Fibroblast of skin of scalp (primary cell): Measurements from ENCODE around the gene HDAC10.
A peak's percentile ranks its signal among the peaks of the same experiment; 100 is the strongest.

Experiments
- DNase-seq: peaks from one replicate; pipeline ENCODE4 v3.0.0-alpha.2; 2013

HDAC10 gene

DNA sequence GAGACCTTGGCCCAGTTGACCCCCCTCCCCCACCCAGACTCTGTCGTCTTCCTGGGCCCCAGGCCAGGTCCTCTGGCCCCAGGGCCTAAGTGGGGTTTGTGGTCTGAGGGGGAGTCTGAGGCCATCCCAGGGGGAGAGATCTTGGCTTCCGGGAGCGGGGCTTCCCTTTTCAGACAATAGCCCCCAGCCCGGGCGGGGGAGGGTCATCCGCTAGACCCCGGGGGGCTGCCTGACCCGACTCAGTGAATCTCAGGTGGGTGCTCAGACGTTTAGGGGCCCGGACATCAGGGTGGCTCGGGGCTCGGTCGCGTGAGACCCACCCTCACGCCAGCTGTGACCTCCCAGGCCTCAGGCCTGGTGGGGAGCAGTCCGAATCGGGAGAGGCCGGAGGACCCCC is 18.5 kb upstream of the HDAC10 start:
- no peak for DNase-seq

DNA sequence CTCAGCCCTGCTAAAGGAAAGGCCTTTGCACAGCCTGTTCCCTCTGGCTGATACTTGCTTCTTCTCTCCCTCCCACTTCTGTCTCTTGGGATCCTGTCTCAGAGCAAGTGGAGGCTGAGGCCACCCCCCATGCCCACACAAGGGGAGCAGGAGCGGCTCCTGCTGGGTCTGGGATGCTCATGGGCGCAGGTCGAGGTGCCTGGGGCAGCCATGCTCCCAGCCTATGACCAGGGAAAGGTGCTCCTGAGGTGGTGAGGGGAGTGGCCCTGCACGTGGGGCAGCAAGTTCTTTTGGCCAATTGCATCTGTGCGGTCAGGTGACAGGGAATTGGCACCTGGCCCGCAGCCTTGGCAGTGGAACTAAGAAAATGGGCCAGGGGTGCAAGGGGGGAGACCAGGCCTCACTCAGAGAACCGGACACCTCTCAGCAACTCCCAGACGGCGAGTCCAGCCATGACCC is 17.6 kb upstream of the HDAC10 start:
- DNase-seq, result no peak

DNA sequence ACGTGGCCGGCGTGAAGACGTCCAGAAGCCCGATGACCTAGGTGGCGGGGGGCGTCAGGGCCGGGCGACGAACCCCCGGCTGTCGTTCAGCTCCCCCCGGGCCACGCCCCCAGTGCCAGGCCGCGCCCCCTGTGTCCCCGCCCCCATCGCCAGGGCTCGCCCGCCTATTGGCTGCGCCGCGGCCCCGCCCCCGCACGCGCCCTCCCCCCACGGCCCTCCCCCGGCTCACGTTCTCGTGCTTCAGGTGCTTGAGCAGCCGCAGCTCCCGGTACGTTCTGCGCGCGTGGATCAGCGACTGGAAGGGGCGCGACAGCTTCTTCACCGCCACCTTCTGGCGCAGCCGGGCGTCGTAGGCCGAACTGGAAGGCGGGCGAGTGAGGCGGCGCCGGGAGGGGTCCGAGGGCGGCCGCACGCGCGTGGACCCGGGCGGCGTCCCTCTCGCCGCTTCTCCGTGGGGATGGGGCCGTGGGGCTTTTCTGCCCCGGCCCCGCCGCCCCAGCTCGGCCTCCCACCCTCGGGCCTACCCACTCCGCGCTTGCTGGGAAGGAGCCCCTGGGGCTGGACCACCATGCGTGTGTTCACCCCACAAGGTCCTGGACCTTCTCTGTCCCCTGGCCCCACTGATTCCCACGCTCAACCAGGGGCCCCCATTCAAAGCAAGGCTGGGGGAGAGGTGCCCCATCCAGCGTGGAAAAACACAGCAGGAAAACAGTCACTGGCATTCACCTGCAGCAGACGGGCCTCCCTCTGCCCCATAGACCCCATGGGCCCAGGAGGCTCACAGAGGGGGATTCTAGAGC is 16.7 kb upstream of the HDAC10 start:
- DNase-seq, result peak; percentile 62

DNA sequence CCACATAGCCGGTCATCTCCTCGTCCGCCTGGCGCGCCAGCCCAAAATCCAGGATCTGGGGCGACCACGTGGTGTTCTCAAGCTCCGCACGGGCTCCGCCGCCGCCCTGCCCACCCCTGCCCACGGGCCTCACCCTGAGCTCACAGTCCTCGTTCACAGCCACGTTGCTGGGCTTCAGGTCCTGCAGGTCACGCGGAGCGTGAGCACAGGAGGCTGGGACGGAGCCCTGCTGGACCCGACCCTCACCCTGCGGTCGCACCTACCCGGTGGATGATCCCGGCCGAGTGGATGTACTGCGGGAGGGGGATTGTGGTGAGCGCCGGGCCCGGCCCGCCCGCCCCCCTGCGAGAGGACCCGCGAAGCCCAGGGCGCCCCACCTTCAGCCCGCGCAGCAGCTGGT is 15.9 kb upstream of the HDAC10 start:
- DNase-seq, result no peak

DNA sequence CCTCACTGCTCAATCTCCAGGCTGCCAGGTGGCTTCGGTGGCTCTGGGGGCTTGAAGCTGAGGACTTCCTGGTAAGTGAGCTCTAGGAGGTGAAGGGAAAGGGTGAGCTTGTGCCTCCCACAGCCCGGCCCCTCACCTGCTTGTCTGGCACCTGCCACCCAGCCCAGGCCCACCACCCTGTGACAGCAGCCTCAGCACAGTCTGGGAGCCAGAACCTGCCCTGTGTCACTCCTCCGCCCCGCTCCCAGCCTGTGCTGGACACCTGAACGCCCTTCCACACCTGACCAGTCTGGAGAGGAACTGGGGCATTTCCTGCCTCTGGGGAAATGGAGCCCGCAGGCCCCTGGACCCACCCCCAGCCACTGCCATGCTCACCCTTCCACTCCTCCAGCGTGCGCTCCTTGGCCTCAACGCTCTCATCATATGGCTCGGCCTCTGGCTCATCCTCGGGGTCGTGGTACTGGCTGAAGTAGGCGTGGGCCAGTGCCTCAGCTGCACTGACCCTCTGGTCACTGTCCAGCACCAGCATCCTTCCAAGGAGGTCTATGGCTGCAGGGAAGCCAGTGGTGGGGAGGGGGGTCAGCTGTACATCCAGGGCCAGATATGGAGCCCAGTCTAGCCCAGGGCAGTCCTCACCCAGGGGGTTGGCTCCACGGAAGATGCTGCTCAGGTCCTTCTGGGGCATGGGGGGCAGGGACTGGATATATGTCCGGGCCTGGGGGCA is 14.0 kb upstream of the HDAC10 start:
- DNase-seq, result no peak

DNA sequence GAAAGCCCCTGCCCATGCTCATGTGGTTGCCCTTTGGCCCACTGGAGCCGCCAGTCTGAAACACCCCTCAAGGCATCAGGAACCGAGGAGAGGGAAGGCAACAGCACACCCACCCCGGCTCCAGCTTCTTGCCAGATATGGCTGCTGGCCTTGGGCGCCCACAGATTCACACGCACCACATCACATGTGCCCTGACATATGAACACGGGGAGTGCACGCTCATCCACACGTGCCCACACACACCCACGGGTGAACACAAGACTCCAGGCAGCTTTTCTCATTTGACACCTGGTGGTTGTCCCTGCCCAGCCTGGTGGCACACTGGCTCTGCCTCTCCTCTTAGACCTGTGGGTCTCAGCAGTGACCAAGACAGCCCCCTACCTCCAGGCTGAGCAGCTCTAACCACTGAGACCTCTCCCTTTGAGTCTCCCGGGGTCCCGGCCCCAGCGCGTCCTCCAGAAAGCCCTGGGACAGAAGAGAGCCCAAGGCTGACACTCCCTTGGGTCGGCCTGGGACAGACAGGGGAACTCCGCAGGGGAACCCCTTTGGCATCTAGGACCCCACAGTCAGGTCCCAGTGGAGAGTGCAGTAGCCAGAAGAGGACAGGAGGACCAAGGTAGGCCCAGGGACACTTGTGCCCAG is 13.2 kb upstream of the HDAC10 start:
- DNase-seq, result no peak

DNA sequence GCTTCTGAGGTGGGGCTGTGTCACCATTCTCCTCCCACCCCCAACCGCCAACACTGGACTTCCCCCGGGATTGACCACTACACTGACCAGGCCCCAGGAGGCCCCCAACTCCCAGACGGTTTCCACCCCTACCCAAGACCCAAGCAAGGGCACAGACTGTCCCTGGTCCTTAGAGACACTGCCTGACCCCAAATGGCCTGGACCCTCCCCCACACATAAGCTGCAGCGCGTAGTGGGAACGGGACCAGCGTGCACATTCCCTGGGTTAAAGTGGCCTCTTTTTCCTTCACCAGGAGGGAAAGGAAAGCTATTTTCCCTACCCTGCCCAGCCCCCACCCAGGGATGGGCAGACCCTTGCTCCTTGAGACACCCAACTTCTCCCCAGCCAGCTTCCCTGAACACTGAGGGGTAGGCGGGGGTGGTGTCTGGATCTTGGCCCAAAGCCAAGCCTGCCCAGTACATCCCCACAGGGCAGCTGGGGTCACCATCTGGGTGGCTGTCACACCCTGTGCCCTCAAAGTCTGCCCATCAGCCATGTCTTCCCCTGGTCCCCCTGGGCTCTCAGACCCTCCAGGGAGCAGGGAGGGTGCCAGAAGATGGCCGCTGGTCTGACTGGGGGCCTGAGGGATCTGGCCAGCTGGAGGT is 12.0 kb upstream of the HDAC10 start:
- no peak for DNase-seq

DNA sequence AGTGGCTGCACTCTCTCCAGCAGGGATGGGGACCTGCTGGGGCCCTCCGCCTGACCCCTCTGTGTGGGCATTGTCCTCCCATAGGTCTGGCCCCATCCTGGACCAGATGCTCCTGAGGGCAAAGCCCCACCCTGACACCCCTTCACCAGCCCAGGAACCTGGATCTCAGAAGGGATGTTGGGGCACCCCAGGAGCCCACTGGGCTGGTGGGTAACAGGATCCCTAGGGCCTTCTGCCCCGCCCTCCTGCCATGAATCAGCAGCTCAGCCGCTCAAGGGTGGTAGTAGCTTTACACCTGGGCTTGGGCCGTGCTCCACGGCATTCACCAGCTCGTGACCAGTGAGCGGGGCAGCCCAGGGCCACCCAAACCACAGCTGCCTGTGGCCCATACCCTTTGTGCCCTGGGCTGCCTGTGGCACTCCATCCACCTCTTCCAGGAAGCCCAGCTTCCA is 11.4 kb upstream of the HDAC10 start:
- DNase-seq, result no peak

DNA sequence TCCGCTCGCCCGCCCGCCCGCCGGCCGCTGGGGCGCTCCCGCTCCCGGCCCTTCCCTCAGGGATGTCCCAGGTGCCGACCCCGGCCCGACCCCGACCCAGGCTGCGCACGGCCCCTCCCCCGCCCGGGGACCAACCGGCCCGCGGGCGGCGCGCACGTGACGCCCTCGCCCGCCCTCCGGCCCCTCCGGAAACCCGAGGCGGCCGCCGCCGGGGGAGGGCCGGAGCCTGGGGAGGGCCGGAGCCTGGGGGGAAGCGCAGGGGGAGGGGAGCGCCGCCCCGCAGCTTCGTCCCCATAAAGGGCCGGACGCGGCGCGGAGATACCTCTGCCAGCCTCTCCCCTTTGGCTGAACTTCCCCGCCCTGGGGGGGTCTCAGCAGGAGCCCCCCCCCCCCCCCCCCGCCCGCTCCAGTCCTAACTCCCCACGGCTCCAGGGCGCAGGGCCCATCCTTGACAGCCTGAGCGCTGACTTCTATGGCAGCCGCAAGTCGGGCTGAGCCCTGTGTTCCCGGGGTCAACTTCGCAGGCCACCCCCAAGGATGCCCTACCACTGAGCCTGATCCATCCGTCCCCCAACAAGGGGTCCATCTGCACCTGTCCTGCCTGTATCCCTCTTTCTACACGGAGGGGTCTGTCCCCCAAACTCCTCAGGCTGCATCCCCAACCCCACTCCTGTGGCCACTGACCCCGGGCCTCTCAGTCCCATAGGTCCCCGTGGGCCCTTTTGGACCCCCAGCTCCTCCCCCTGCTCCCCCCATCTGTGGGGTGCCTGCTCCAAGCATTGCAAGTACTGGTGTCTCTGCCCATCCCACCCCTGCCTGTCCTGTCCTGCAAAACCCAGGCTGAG is 10.8 kb upstream of the HDAC10 start, which contains the start of gene MAPK12:
Gene MAPK12, minus strand, starts transcription at position 69 of the 845 bp plus-strand sequence. CDS start 174 bp downstream, outside the sequence.
- peak; percentile 57 for DNase-seq

DNA sequence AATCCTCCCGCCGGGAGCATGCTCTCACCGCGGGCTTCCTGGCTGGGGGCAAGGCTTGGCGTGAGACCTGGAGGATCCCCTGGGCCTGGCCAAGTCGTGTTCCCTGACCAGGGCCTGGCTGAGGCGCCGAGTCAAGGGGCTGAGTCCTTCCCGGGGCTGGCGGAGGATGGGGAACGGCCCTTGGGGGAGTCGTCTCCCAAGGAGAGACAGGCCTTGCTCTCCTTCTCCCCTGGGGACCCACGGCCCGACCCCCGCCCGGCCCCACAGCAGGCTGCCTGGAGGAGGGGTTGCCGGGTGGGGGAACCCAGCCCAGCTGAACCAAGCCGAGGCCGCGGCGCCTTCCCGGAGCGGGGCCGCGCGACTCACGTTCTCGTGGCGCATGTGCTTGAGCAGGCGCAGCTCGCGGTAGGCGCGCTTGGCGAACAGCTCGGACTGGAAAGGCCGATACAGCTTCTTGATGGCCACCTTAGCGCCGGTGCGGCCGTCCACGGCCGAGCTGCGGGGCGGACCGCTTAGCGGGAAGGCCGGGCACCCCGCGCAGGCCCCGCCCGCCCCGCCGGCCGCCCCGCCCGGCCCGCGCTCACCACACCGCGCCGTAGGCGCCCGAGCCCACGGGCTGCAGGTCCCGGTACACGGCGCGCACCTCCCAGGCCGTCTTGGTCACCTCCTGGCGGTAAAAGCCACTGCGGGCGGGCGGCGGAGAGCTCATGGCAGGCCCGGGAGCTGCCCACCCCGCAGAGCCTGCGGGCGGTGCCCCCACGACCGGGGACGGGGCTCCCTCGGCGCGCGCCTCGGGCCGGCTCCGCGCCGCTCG is 9.9 kb upstream of the HDAC10 start:
- DNase-seq, result peak; percentile 64

DNA sequence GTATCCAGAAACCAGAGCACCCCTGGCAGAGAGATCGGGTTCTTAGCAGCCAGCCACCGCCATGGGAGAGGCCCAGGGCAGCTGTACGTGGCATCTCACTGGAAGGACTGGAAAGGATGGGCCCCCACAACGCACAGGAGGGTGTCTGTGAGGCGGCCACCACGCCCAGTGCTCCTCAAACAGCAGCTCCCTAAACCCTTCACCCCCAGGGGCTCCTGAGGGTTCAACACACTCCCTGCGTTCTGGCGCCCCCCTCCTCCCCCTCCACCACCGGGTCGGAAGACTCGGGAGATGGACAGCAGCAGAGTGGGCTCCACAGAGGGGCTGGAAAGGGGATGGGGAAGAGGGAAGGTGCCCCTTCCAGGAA is 9.4 kb upstream of the HDAC10 start:
- DNase-seq, result peak; percentile 33

DNA sequence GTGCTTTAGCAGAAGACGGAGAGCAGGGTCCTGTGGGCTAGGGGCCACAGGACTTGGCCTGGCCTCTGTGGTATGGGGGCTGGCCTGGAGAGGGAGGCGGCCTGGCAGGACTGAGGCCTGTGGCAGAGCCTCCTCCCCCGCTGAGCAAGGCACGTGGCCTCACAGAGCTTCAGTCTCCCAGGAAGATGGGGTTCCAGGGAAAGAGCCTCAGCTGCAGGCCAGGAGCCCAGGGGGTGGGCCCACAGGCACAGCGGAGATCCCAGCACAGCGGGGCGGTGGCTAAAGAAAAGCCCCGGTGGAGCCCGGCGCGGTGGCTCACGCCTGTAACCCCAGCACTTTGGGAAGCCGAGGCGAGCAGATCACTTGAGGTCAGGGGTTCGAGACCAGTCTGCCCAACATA is 8.2 kb upstream of the HDAC10 start:
- DNase-seq, result no peak

DNA sequence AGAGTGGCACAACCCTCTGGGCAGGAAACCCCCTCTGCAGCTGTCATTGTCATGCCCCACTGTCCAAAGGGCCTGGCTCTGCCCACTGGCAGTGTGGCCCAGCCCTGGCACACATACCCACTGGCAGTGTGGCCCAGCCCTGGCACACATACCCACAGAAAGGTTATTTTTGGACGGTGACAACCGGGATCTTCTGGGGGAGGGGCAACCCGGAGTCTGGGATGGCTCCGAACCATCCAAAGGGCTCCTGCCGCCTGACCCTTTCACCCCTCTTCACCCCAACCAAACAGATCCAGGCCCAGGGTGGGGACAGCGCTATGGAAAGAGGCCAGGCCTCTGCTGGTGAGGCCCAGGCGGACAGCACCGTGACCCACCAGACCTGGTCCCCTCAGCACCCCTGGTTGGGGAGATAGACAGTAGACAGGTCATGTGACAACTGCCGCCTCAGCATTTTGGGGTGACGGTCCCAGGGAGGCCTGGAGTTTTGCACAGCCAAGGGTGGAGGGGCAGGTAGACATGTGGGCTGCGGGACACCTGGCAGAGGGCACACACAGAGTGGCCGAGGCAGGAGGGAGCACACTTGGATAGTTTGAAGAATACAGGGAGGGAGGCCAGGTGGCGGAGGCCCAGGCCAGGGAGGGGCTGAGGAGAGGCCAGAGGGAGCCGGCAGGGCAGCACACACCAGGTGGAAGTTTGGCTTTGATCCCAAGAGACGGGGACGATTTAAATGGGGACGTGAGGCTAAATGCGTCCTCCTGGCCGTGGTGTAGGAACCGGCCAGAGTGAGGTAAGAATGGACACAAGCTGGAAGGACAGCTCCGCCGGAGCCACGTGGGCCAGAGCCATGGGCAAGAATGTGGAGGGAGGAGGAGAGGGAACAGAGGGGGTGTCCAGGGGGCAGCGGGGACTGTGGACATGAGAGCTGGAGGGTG is 7.6 kb upstream of the HDAC10 start:
- DNase-seq, result no peak

DNA sequence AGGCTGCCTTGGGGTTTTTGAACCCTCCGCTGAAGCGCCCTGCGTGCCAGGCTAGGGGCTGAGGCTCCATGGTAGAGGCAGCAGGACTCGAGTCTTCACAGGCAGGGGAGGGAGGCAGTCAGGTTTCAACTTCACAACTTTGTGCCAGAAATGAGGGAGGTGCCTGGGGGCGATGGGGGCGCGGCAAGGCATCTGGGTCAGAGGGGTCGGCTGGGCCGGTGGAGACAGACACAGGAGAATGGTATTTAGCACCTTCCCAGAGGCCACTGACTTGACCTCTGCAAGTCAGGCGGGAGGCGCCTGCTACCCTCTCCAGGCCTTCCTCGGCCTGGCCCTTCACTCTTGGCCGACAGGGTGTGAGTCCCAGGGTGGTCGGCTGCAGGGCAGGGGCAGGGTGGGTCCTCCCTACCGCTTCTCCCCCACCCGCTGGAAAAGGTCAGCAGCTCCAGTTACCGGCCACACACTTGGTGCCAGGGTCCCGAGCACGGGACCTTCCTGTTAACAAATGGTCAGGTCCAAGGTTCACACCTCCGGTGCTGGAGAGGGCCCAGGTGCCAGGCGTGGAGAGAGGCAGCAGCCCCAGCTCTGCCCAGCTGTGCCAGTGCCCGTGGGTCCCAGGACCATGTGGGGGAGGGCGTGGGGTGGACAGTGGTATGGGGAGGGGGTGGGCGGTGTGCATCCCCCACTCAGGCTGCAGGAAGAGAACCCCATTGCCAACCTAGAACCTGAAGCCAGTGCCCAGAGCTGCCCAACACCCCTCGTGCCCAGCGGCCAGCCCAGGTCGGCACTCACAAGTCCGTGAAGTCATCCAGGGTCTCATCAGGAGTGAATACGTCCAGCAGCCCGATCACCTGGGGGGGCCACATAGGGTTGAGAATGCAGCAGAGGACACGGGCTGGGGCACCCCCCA is 6.6 kb upstream of the HDAC10 start:
- no peak for DNase-seq

DNA sequence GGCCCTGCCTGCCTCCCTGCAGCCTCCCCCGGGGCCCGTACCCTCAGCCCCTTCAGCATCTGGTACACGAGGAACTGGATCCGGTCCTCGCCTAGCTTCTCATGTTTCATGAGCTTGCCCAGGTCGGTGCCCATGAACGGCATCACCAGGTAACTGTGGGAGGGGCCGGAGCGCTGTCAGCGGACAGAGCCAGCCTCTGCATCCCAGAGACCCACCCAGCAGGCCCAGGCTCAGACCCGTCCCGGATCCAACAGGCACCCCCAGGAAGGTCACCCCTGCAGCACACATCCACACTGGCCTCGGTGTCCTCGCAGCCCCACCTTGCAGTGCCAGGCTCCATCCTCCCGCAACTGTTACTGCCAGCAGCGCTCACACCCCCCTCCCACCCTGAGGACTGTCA is 6.0 kb upstream of the HDAC10 start:
- DNase-seq, result no peak

DNA sequence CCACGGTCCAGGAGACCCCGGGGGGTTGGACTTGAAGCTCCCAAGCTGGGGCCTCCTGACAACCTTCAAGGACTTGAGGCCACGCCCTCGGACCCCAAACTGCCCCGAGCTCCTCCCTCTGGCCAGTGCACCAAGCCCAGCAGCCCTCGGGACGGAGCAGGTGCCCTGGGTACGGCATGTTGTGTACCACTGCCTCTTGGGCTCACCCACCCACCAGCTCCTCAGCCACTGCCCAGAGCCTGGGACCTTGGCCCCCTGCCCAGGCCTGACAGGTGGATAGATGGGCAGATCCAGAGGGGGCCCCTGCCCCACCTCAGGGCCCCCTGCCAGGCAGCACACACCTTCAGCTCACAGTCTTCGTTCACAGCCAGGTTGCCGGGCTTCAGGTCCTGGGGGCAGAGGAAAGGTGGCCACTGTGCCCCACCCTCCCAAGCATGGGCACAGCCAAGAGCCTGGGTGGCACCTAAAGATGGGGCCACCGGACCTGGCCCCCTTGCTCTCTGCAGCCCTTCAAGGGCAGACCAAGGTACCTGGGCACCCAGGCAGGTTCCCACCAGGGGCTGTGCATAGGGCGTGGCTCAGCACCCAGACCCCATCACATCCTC is 5.3 kb upstream of the HDAC10 start:
- DNase-seq, result no peak

DNA sequence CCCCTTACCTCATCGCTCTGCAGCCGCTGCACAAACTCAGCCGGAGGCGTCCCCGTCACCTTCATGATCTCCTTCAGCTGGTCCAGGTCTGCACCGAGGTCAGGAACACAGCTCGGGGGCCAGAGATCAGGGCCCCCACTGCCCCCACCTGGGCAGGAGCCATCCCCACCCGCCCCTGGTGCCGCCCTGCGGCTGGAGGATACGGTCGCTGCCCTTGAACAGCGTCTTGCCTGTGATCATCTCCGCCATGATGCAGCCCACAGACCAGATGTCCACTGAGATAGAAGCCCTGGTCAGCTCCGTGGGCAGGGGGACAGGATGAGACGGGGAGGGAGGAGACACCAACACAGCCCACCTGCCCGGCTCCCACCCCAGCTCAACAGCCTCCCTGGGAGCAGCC is 4.5 kb upstream of the HDAC10 start:
- DNase-seq, result no peak

DNA sequence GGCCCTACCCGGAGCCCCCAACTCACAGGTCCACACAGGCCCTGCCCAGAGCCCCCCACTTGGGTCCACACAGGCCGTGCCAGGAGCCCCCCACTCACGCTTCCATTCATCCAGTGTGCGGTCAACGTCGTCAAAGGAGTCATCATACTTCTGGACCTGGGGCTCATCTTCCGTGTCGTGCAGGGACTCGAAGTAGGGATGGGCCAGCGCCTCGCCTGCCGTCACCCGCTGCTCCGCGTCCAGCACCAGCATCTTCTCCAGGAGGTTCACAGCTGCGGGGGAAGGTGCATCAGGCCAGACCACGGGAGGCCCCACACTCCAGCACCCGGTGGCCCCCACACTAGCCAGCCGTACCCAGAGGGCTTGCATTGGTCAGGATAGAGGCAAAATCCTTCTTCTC is 4.0 kb upstream of the HDAC10 start:
- no peak for DNase-seq
